H1 (cell line): ENCODE data around the gene PLCB3.

Experiments used
- ATF2 ChIP-seq: IDR thresholded peaks from 2 replicates; pipeline ENCODE4 v1.6.1; 2012; ENCODE audit warnings: low read length, inconsistent platforms
- ATF3 ChIP-seq: IDR thresholded peaks from 2 replicates; pipeline ENCODE4 v1.6.1; 2011; ENCODE audit warnings: low read depth, mild to moderate bottlenecking, low read length; ENCODE audit not compliant: insufficient read depth
- HDAC2 ChIP-seq, 2 experiments: fragments of 300-600 bp in 1 of 2; sonication (generic) in 1 of 2; IDR thresholded peaks; 2 replicates each; pipeline ENCODE4 v1.6.1; 2011 to 2012; ENCODE audit warnings: low read depth in 2 of 2, low read length in 2 of 2, mild to moderate bottlenecking in 2 of 2, moderate library complexity in 2 of 2, borderline replicate concordance in 1 of 2, inconsistent platforms in 1 of 2
- NRF1 ChIP-seq: IDR thresholded peaks from 2 replicates; pipeline ENCODE4 v1.6.1; 2011; ENCODE audit warnings: mild to moderate bottlenecking, low read depth, low read length, improper control_type of control experiment
- POLR2AphosphoS5 ChIP-seq: IDR thresholded peaks from 2 replicates; pipeline ENCODE4 v1.6.1; 2011; ENCODE audit warnings: low read depth, low read length
- SAP30 ChIP-seq: fragments of 300-600 bp; sonication (generic); IDR thresholded peaks from 2 replicates; pipeline ENCODE4 v1.7.1; 2012; ENCODE audit warnings: low read length, moderate library complexity, mild to moderate bottlenecking, inconsistent platforms; ENCODE audit not compliant: insufficient read depth, insufficient replicate concordance
- TAF1 ChIP-seq: IDR thresholded peaks from 2 replicates; pipeline ENCODE4 v1.6.1; 2011; ENCODE audit warnings: mild to moderate bottlenecking, low read depth, low read length
- TF ChIP-seq, protein P1 (sequence below), 3 experiments: IDR thresholded peaks; 1 replicate in 2 of 3; 2 replicates in 1 of 3; pipeline versions ENCODE4 v1.5.1 to v1.6.1; 2011; ENCODE audit warnings: low read length in 3 of 3, mild to moderate bottlenecking in 3 of 3, inconsistent platforms in 2 of 3, low read depth in 1 of 3, moderate library complexity in 1 of 3; ENCODE audit not compliant: insufficient read depth in 1 of 3; ENCODE audit errors: control extremely low read depth in 1 of 3

DNA sequence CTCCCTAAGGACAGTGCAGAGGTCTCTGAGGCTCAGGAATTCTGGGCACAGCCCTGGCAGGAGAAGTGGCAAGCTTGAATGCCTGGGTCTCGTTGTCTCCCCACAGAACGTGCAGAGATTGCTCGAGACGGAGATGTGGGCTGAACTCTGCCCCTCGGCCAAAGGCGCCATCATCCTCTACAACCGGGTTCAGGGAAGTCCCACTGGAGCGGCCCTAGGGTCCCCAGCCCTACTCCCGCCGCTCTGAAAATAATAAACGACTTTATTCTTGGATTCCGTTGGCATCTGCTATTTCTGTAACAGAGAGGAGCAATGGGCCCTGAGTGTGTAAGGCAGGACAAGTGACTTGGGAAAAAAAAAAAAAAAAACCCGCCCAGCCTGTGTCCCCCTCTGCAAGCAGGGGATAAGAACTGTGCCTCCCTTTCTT lies 21.6 kb upstream of the PLCB3 start:
- TF ChIP-seq, protein P1, sequence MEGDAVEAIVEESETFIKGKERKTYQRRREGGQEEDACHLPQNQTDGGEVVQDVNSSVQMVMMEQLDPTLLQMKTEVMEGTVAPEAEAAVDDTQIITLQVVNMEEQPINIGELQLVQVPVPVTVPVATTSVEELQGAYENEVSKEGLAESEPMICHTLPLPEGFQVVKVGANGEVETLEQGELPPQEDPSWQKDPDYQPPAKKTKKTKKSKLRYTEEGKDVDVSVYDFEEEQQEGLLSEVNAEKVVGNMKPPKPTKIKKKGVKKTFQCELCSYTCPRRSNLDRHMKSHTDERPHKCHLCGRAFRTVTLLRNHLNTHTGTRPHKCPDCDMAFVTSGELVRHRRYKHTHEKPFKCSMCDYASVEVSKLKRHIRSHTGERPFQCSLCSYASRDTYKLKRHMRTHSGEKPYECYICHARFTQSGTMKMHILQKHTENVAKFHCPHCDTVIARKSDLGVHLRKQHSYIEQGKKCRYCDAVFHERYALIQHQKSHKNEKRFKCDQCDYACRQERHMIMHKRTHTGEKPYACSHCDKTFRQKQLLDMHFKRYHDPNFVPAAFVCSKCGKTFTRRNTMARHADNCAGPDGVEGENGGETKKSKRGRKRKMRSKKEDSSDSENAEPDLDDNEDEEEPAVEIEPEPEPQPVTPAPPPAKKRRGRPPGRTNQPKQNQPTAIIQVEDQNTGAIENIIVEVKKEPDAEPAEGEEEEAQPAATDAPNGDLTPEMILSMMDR (IDR thresholded peaks at IDR 0.05; ENCODE audit: control extremely low read depth in 1 of 3, insufficient read depth in 1 of 3, low read depth in 1 of 3, low read length in 3 of 3), result no peak
- no peak for TF ChIP-seq POLR2AphosphoS5
- TF ChIP-seq NRF1, result no peak
- TF ChIP-seq ATF2, result no peak
- TF ChIP-seq HDAC2 (IDR thresholded peaks at IDR 0.05; ENCODE audit: borderline replicate concordance in 1 of 2, low read depth in 2 of 2, low read length in 2 of 2), result no peak
- no peak for TF ChIP-seq TAF1
- TF ChIP-seq ATF3, result no peak
- TF ChIP-seq SAP30, result no peak
